Measurements from ENCODE around the gene CMYA5.

DNA sequence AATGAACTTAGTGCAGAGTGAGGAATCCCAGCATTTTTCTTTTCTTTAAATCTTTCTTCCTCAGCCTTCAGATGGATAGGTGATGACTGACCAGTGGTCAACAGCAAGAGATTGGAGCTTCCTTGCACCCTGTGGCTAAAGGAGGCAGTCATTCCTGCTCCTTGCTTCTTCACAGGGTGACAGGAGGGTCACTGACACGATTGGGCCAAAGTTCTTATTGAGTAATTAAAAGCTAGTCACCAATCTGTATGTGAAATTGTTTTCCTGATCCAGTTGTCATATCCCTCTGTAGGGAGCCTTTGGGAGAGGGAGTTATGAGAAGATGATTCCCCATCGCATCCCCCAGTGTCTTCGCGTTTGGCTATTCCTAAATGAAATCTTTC, 85.2 kb downstream of the CMYA5 start:
- TF ChIP-seq, protein P1, sequence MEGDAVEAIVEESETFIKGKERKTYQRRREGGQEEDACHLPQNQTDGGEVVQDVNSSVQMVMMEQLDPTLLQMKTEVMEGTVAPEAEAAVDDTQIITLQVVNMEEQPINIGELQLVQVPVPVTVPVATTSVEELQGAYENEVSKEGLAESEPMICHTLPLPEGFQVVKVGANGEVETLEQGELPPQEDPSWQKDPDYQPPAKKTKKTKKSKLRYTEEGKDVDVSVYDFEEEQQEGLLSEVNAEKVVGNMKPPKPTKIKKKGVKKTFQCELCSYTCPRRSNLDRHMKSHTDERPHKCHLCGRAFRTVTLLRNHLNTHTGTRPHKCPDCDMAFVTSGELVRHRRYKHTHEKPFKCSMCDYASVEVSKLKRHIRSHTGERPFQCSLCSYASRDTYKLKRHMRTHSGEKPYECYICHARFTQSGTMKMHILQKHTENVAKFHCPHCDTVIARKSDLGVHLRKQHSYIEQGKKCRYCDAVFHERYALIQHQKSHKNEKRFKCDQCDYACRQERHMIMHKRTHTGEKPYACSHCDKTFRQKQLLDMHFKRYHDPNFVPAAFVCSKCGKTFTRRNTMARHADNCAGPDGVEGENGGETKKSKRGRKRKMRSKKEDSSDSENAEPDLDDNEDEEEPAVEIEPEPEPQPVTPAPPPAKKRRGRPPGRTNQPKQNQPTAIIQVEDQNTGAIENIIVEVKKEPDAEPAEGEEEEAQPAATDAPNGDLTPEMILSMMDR (IDR thresholded peaks at IDR 0.05; ENCODE audit: low read length), result no peak
- TF ChIP-seq EZH2phosphoT487 (IDR thresholded peaks at IDR 0.05; ENCODE audit: low read length), result no peak

Data from MM.1S (cell line).